Mesendoderm (in vitro differentiated cells): ENCODE data around the gene NEAT1.
A peak's percentile ranks its signal among the peaks of the same experiment; 100 is the strongest.
"Not testable (repeated sequence)": the region's sequence is repeated elsewhere in the genome, so short reads cannot be mapped to it uniquely, and the experiment has no call there.

ENCODE experiments used
- DNase-seq: peaks from one replicate; pipeline ENCODE4 v3.0.0; 2013
- H2AK5ac ChIP-seq: 2 replicates; pipeline ENCODE4 v1.6.1; 2013; ENCODE audit warnings: low read length, inconsistent platforms
- H2BK120ac ChIP-seq: 2 replicates; pipeline ENCODE4 v1.6.1; 2013; ENCODE audit warnings: low read depth, mild to moderate bottlenecking, low read length, moderate library complexity, mixed read lengths
- H2BK15ac ChIP-seq: replicated peaks from 2 replicates; pipeline ENCODE4 v1.6.1; 2013; ENCODE audit warnings: low read depth, mild to moderate bottlenecking, moderate library complexity
- H2BK5ac ChIP-seq: 2 replicates; pipeline ENCODE4 v1.6.1; 2013; ENCODE audit warnings: low read length, inconsistent platforms
- H3K18ac ChIP-seq: 2 replicates; pipeline ENCODE4 v1.6.1; 2013; ENCODE audit warnings: mild to moderate bottlenecking, low read length, mixed read lengths
- H3K23ac ChIP-seq: one replicate; pipeline ENCODE4 v1.6.1; 2013; ENCODE audit warnings: low read length
- H3K27ac ChIP-seq: 2 replicates; pipeline ENCODE4 v1.5.1; 2013; ENCODE audit warnings: low read depth, mild to moderate bottlenecking, inconsistent platforms, low read length, moderate library complexity
- H3K27me3 ChIP-seq: 2 replicates; pipeline ENCODE4 v1.6.1; 2013; ENCODE audit warnings: low read length, control low read depth, mild to moderate bottlenecking, inconsistent platforms; ENCODE audit not compliant: insufficient read depth, poor library complexity
- H3K36me3 ChIP-seq: 2 replicates; pipeline ENCODE4 v1.6.1; 2013; ENCODE audit warnings: low read length, inconsistent platforms; ENCODE audit not compliant: control insufficient read depth, insufficient read depth
- H3K4ac ChIP-seq: one replicate; pipeline ENCODE4 v1.6.1; 2013; ENCODE audit warnings: low read depth, mild to moderate bottlenecking, low read length, moderate library complexity
- H3K4me1 ChIP-seq: 2 replicates; pipeline ENCODE4 v1.6.1; 2013; ENCODE audit warnings: low read depth, low read length, inconsistent platforms; ENCODE audit not compliant: control insufficient read depth
- H3K4me2 ChIP-seq: 2 replicates; pipeline ENCODE4 v1.6.1; 2013; ENCODE audit warnings: low read length
- H3K4me3 ChIP-seq: 2 replicates; pipeline ENCODE4 v1.5.1; 2013; ENCODE audit warnings: mild to moderate bottlenecking, low read length
- H3K56ac ChIP-seq: one replicate; pipeline ENCODE4 v1.6.1; 2013; ENCODE audit warnings: low read length
- H3K79me1 ChIP-seq: 2 replicates; pipeline ENCODE4 v1.6.1; 2013; ENCODE audit warnings: low read length, inconsistent platforms
- H3K79me2 ChIP-seq: 2 replicates; pipeline ENCODE4 v1.6.1; 2013; ENCODE audit warnings: mild to moderate bottlenecking, low read length; ENCODE audit not compliant: control insufficient read depth, insufficient read depth
- H3K9ac ChIP-seq: 2 replicates; pipeline ENCODE4 v1.6.1; 2013; ENCODE audit warnings: low read length, inconsistent platforms
- H4K5ac ChIP-seq: one replicate; pipeline ENCODE4 v1.6.1; 2013; ENCODE audit warnings: low read length
- H4K8ac ChIP-seq: one replicate; pipeline ENCODE4 v1.6.1; 2013; ENCODE audit warnings: low read depth, mild to moderate bottlenecking, control low read depth, low read length, moderate library complexity
- WGBS: extraction: QIAGEN DNeasy Blood & Tissue Kit; methylation state at CpG from one replicate; pipeline ENCODE4 v1.1.7; 2013; ENCODE audit warnings: low lambda C conversion rate, missing lambda C conversion rate; ENCODE audit not compliant: insufficient coverage; ENCODE audit errors: extremely low coverage; 5-methylcytosine and 5-hydroxymethylcytosine counted together

NEAT1 gene

GRCh38 chr11:65465471-65465870 is 42.9 kb downstream of the NEAT1 start:
- not testable (repeated sequence) for H2BK5ac ChIP-seq, H4K5ac ChIP-seq, H3K56ac ChIP-seq, H2BK120ac ChIP-seq, H3K9ac ChIP-seq, DNase-seq, H3K18ac ChIP-seq, H3K4me2 ChIP-seq, H3K4me1 ChIP-seq, H3K23ac ChIP-seq, H3K27me3 ChIP-seq, H2AK5ac ChIP-seq, H4K8ac ChIP-seq, H2BK15ac ChIP-seq, H3K4me3 ChIP-seq, H3K79me1 ChIP-seq, H3K36me3 ChIP-seq, H3K79me2 ChIP-seq, H3K4ac ChIP-seq
- no CpG with 5 or more reads among the region's 18 CpGs for WGBS
- H3K27ac ChIP-seq: peak overlapping the region; percentile 11

GRCh38 chr11:65467306-65467705 is 44.7 kb downstream of the NEAT1 start:
- H3K4me2 ChIP-seq, H3K4ac ChIP-seq, H2BK5ac ChIP-seq, H4K8ac ChIP-seq, H3K56ac ChIP-seq, H3K4me3 ChIP-seq, H2AK5ac ChIP-seq, DNase-seq, H3K36me3 ChIP-seq, H3K18ac ChIP-seq, H3K79me1 ChIP-seq, H3K9ac ChIP-seq, H2BK120ac ChIP-seq, H3K79me2 ChIP-seq, H3K23ac ChIP-seq, H3K4me1 ChIP-seq, H3K27me3 ChIP-seq, H2BK15ac ChIP-seq, H4K5ac ChIP-seq, H3K27ac ChIP-seq: not testable (repeated sequence)
- WGBS: no CpG with 5 or more reads among the region's 6 CpGs

GRCh38 chr11:65468874-65469333 is 46.3 kb downstream of the NEAT1 start:
- H3K4me2 ChIP-seq: no peak overlapping the region
- peak; percentile 91 for DNase-seq

GRCh38 chr11:65470433-65471049 is 47.9 kb downstream of the NEAT1 start:
- no peak overlapping the region for H2BK5ac ChIP-seq
- no CpG with 5 or more reads among the region's 8 CpGs for WGBS
- DNase-seq: no peak
- no peak overlapping the region for H4K5ac ChIP-seq
- H3K9ac ChIP-seq: no peak overlapping the region
- no peaks in the 10 kb centered on the region for H3K4me1 ChIP-seq
- no peak overlapping the region for H4K8ac ChIP-seq
- H3K23ac ChIP-seq: no peak overlapping the region
- H2AK5ac ChIP-seq: no peak overlapping the region
- no peaks in the 10 kb centered on the region for H3K79me2 ChIP-seq
- H3K4me3 ChIP-seq: no peak overlapping the region
- H3K4me2 ChIP-seq: no peak overlapping the region
- no peak overlapping the region for H3K4ac ChIP-seq
- no peak overlapping the region for H3K27ac ChIP-seq
- no peak overlapping the region for H2BK15ac ChIP-seq
- no peak overlapping the region for H2BK120ac ChIP-seq
- no peak overlapping the region for H3K18ac ChIP-seq
- H3K27me3 ChIP-seq: no peaks in the 10 kb centered on the region
- no peaks in the 10 kb centered on the region for H3K36me3 ChIP-seq
- no peaks in the 10 kb centered on the region for H3K79me1 ChIP-seq
- no peak overlapping the region for H3K56ac ChIP-seq

More at GRCh38 chr11:65468874-65469333, 46.3 kb downstream of the NEAT1 start:
- Histone ChIP-seq H3K9ac (no peak overlapping the region), H4K5ac (no peak overlapping the region), H3K27ac (no peak overlapping the region), H3K79me1 (no peaks in the 10 kb centered on the region), H3K56ac (no peak overlapping the region), H3K4me1 (no peaks in the 10 kb centered on the region), H2AK5ac (no peak overlapping the region), H2BK5ac (no peak overlapping the region), H2BK15ac (no peak overlapping the region), H2BK120ac (no peak overlapping the region), H3K23ac (no peak overlapping the region), H3K27me3 (no peaks in the 10 kb centered on the region), H3K79me2 (no peaks in the 10 kb centered on the region), H3K4ac (no peak overlapping the region), H3K18ac (no peak overlapping the region), H3K4me3 (no peak overlapping the region), H3K36me3 (no peaks in the 10 kb centered on the region), H4K8ac (no peak overlapping the region)
- no CpG with 5 or more reads among the region's 3 CpGs for WGBS

GRCh38 chr11:65471447-65471891 is 48.9 kb downstream of the NEAT1 start:
- H3K4ac ChIP-seq: no peak overlapping the region
- no peak overlapping the region for H4K5ac ChIP-seq
- no peak overlapping the region for H3K4me2 ChIP-seq
- H3K27ac ChIP-seq: no peak overlapping the region
- no peaks in the 10 kb centered on the region for H3K36me3 ChIP-seq
- H2BK15ac ChIP-seq: no peak overlapping the region
- H3K9ac ChIP-seq: peak overlapping the region; percentile 14
- H2AK5ac ChIP-seq: no peak overlapping the region
- no CpG with 5 or more reads among the region's 8 CpGs for WGBS
- no peak overlapping the region for H3K23ac ChIP-seq
- no peak overlapping the region for H3K18ac ChIP-seq
- H4K8ac ChIP-seq: no peak overlapping the region
- no peak overlapping the region for H2BK120ac ChIP-seq
- no peak overlapping the region for H2BK5ac ChIP-seq
- H3K56ac ChIP-seq: peak overlapping the region; percentile 45
- peaks cover 2% of the 10 kb centered on the region for H3K79me2 ChIP-seq
- H3K27me3 ChIP-seq: no peaks in the 10 kb centered on the region
- no peaks in the 10 kb centered on the region for H3K4me1 ChIP-seq
- no peaks in the 10 kb centered on the region for H3K79me1 ChIP-seq
- H3K4me3 ChIP-seq: no peak overlapping the region
- DNase-seq: peak; percentile 79
